ENCODE data around the gene TNN.

GRCh38 chr1:175147569-175147968 lies 79.9 kb downstream of the TNN start:
- no peak for TF ChIP-seq ZNF592 (IDR thresholded peaks at IDR 0.05)
- no peak for TF ChIP-seq CTCF (IDR thresholded peaks at IDR 0.05 in 2 of 3, conservative IDR thresholded peaks at IDR 0.05 in 1 of 3; ENCODE audit: control insufficient read depth in 2 of 3, extremely low read depth in 1 of 3, insufficient read depth in 1 of 3, low read depth in 3 of 3, low read length in 3 of 3)
- no peak for TF ChIP-seq ATF3 (IDR thresholded peaks at IDR 0.05; ENCODE audit: borderline replicate concordance, extremely low read depth, low read depth, low read length)
- TF ChIP-seq SKIL (IDR thresholded peaks at IDR 0.05; ENCODE audit: low read depth, poor library complexity, severe bottlenecking), result no peak
- no peak for TF ChIP-seq STAT1 (conservative IDR thresholded peaks at IDR 0.05)
- TF ChIP-seq HDAC6 (IDR thresholded peaks at IDR 0.05; ENCODE audit: unreplicated experiment), result no peak
- no peak for TF ChIP-seq MAX (IDR thresholded peaks at IDR 0.05; ENCODE audit: low read depth, low read length)
- no peak for TF ChIP-seq FOXK2 (IDR thresholded peaks at IDR 0.05)
- no peak for TF ChIP-seq EP300 (IDR thresholded peaks at IDR 0.05; ENCODE audit: borderline replicate concordance in 1 of 2, control insufficient read depth in 1 of 2, low read depth in 2 of 2, low read length in 2 of 2)
- TF ChIP-seq TAF1 (IDR thresholded peaks at IDR 0.05; ENCODE audit: borderline replicate concordance, low read depth, low read length), result no peak
- TF ChIP-seq BCL3 (IDR thresholded peaks at IDR 0.05; ENCODE audit: borderline replicate concordance, insufficient read depth, low read depth, low read length, poor library complexity, severe bottlenecking), result no peak
- no peak for TF ChIP-seq ZBTB33 (IDR thresholded peaks at IDR 0.05)

All from GM12878 (cell line).